Neuronal stem cell (in vitro differentiated cells): Measurements from ENCODE around the gene ANGPT4.

Experiments
- DNase-seq: peaks from one replicate; pipeline ENCODE4 v3.0.0-alpha.2; 2013; ENCODE audit warnings: low spot score
- H2AFZ ChIP-seq: one replicate; pipeline ENCODE4 v1.6.1; 2013; ENCODE audit warnings: mild to moderate bottlenecking, low read length, inconsistent platforms
- H2AK5ac ChIP-seq: 2 replicates; pipeline ENCODE4 v1.6.1; 2013; ENCODE audit warnings: low read depth, mild to moderate bottlenecking, inconsistent platforms, low read length, moderate library complexity, mixed read lengths
- H2BK120ac ChIP-seq: 2 replicates; pipeline ENCODE4 v1.6.1; 2013; ENCODE audit warnings: low read depth, mild to moderate bottlenecking, inconsistent platforms, low read length, moderate library complexity, mixed read lengths
- H2BK12ac ChIP-seq: one replicate; pipeline ENCODE4 v1.6.1; 2013; ENCODE audit warnings: low read length, inconsistent platforms
- H2BK15ac ChIP-seq: 2 replicates; pipeline ENCODE4 v1.6.1; 2013; ENCODE audit warnings: mild to moderate bottlenecking, low read length, inconsistent platforms, mixed read lengths
- H2BK5ac ChIP-seq: one replicate; pipeline ENCODE4 v1.6.1; 2013; ENCODE audit warnings: inconsistent platforms, mild to moderate bottlenecking, low read length, moderate library complexity
- H3K14ac ChIP-seq: one replicate; pipeline ENCODE4 v1.6.1; 2013; ENCODE audit warnings: low read length, inconsistent platforms
- H3K18ac ChIP-seq: 2 replicates; pipeline ENCODE4 v1.6.1; 2013; ENCODE audit warnings: low read length, inconsistent platforms
- H3K23ac ChIP-seq: 2 replicates; pipeline ENCODE4 v1.6.1; 2013; ENCODE audit warnings: low read depth, mild to moderate bottlenecking, mixed read lengths, low read length, inconsistent platforms; ENCODE audit not compliant: poor library complexity
- H3K27ac ChIP-seq: replicated peaks from 3 replicates; pipeline ENCODE4 v1.5.1; 2013; ENCODE audit warnings: low read length, inconsistent platforms
- H3K27me3 ChIP-seq, 3 experiments: 2 replicates each; pipeline ENCODE4 v1.6.1; 2013; ENCODE audit warnings: low read length in 3 of 3, mild to moderate bottlenecking in 2 of 3, inconsistent platforms in 1 of 3, low read depth in 1 of 3, mixed read lengths in 1 of 3, moderate library complexity in 1 of 3; ENCODE audit not compliant: control insufficient read depth in 3 of 3, insufficient read depth in 3 of 3
- H3K36me3 ChIP-seq, 2 donors: replicated peaks in 1 of 2; 2 replicates each; pipeline ENCODE4 v1.6.1; 2013; ENCODE audit warnings: low read length in 2 of 2; ENCODE audit not compliant: control insufficient read depth in 2 of 2, insufficient read depth in 2 of 2
- H3K4ac ChIP-seq: 2 replicates; pipeline ENCODE4 v1.6.1; 2013; ENCODE audit warnings: inconsistent platforms, mild to moderate bottlenecking, low read length, moderate library complexity
- H3K4me1 ChIP-seq, 2 donors: 1 replicate in 1 of 2; 2 replicates in 1 of 2; pipeline ENCODE4 v1.6.1; 2013; ENCODE audit warnings: low read length in 2 of 2, low read depth in 1 of 2; ENCODE audit not compliant: control insufficient read depth in 2 of 2, insufficient read depth in 1 of 2
- H3K4me2 ChIP-seq: one replicate; pipeline ENCODE4 v1.6.1; 2013; ENCODE audit warnings: mild to moderate bottlenecking, low read length, inconsistent platforms; ENCODE audit not compliant: insufficient read depth, poor library complexity, severe bottlenecking
- H3K4me3 ChIP-seq, 2 donors: 2 replicates each; pipeline ENCODE4 v1.5.1; 2013; ENCODE audit warnings: low read length in 2 of 2, mild to moderate bottlenecking in 2 of 2, inconsistent platforms in 1 of 2, moderate library complexity in 1 of 2
- H3K79me1 ChIP-seq: one replicate; pipeline ENCODE4 v1.6.1; 2013; ENCODE audit warnings: low read depth, mild to moderate bottlenecking, inconsistent platforms, low read length, moderate library complexity
- H3K9ac ChIP-seq: one replicate; pipeline ENCODE4 v1.6.1; 2013; ENCODE audit warnings: mild to moderate bottlenecking, low read depth, low read length, inconsistent platforms; ENCODE audit not compliant: poor library complexity
- H3K9me3 ChIP-seq, 2 donors: replicated peaks in 1 of 2; 2 replicates each; pipeline versions ENCODE3 to v1.6.1; 2013; ENCODE audit warnings: low read length in 2 of 2, mild to moderate bottlenecking in 2 of 2, inconsistent platforms in 1 of 2, low read depth in 1 of 2, mixed read lengths in 1 of 2, moderate library complexity in 1 of 2; ENCODE audit not compliant: control insufficient read depth in 2 of 2, insufficient read depth in 1 of 2
- H4K8ac ChIP-seq: one replicate; pipeline ENCODE4 v1.6.1; 2013; ENCODE audit warnings: low read depth, mild to moderate bottlenecking, inconsistent platforms, low read length, moderate library complexity
- H4K91ac ChIP-seq: one replicate; pipeline ENCODE4 v1.6.1; 2013; ENCODE audit warnings: low read length, low read depth, mild to moderate bottlenecking, inconsistent platforms; ENCODE audit not compliant: poor library complexity
- WGBS, 2 donors: extraction: QIAGEN DNeasy Blood & Tissue Kit; methylation state at CpG; one replicate each; pipeline ENCODE4 v1.1.7; 2013; ENCODE audit warnings: missing lambda C conversion rate in 2 of 2, mixed read lengths in 1 of 2; ENCODE audit not compliant: insufficient read length in 2 of 2, insufficient replicate concordance in 1 of 2; ENCODE audit errors: extremely low coverage in 2 of 2; 5-methylcytosine and 5-hydroxymethylcytosine counted together

Gene ANGPT4

DNA sequence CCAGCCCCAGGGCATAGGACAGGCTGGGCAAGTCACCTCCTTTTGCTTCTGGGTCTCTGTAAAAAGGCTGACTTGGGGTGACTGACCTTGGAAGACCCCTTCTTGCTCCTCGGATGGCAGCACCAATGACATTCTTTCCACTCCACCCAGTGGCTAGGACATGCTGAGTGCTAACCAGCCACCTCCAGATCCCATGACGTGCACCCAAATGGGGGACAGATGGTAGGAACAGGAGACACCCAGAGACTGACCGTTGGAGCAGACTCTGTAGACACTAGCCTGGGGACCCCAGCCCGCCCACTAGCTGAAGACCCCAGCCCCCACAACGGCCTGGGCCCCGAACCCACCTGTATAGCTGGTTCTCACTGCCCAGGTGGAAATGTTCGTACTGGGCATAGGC, 38.3 kb downstream of the ANGPT4 start:
- Histone ChIP-seq H2BK12ac (no peak overlapping the region), H2BK15ac (no peak overlapping the region), H2BK120ac (no peak overlapping the region), H4K91ac (no peak overlapping the region), H3K4me2 (no peak overlapping the region), H3K9ac (no peak overlapping the region), H3K4me3 (peak overlapping the region in 1 of 2 donors; percentile 15), H3K4me1 (peaks cover 0 to 2% of the 10 kb centered on the region in 2 donors), H3K27ac (no peak overlapping the region), H3K9me3 (no peaks in the 10 kb centered on the region), H3K14ac (no peak overlapping the region), H3K18ac (no peak overlapping the region), H3K23ac (no peak overlapping the region), H3K27me3 (peaks cover 0 to 3% (median 0%) of the 10 kb centered on the region in 3 experiments), H3K36me3 (no peaks in the 10 kb centered on the region), H2AFZ (no peak overlapping the region), H3K4ac (no peak overlapping the region), H3K79me1 (no peaks in the 10 kb centered on the region), H2AK5ac (no peak overlapping the region), H4K8ac (no peak overlapping the region), H2BK5ac (no peak overlapping the region)
- no peak for DNase-seq
- WGBS, 2 donors: no CpG with 5 or more reads among the region's 7 CpGs

DNA sequence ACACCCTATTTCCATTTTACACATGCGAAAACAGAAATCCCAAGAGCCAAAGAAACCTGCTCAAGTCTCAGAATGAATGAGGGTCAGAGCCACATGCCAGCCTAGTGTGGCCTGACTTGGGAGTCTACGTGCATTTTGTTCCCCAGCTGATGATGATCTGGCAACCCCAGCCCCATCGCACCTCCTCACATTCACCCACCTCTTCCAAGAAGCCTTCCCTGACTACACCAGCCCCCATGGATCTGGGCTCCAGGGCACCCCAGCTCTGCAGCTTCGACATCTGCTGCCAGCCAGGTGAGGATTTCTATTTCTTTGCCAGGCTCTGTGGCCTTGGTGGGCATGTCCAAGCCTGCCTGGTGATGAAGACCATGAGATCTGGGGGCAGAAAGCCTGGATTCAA, 41.0 kb downstream of the ANGPT4 start:
- WGBS, 2 donors: no CpG with 5 or more reads among the region's 4 CpGs
- H3K79me1 ChIP-seq: no peaks in the 10 kb centered on the region
- no peak overlapping the region for H4K8ac ChIP-seq

DNA sequence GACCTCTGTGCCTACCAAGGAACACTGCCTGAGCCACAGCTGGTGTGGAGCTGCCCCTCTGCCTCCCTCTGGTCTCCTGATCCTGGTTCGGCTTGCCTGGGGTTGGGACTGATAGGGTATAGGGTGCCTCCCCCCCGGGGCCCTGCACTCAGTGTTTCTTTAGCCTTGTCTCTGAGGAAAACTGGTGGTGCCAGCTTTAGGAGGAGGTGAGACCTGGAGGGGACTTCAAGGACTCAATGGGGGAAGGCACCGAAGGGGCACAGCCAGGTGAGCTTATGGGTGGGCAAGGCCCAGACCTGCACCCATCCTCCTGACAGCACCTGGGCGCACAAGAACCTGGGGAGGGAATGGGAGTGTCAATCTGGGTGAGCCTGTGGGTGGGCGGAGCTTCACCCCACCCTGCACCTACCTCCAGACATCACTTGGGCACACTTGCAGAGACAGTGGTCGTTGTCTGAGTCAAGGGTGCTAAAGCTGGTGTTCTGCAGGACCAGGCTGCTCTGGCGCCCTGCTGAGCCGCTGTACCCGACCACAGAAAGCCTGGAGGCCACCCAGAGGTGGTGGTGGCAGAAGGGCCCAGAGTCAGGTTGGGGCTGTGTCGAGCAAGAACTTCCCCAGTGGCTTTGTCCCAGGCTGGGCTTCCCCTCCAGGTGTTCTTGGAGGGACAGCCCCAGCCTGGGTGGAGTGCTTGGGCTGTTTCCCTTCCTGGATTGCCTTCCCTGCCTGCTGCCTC, 42.1 kb downstream of the ANGPT4 start:
- H3K4ac ChIP-seq: no peak overlapping the region
- no peak overlapping the region for H3K4me3 ChIP-seq
- no peak overlapping the region for H2BK5ac ChIP-seq
- peaks cover 0 to 2% of the 10 kb centered on the region in 2 donors for H3K4me1 ChIP-seq
- no peaks in the 10 kb centered on the region for H3K79me1 ChIP-seq
- H3K9ac ChIP-seq: no peak overlapping the region
- H2AFZ ChIP-seq: no peak overlapping the region
- no peak overlapping the region for H4K91ac ChIP-seq
- no peaks in the 10 kb centered on the region for H3K9me3 ChIP-seq
- H3K27me3 ChIP-seq: peaks cover 0 to 4% (median 0%) of the 10 kb centered on the region in 3 experiments
- H2BK120ac ChIP-seq: no peak overlapping the region
- DNase-seq: no peak
- H3K14ac ChIP-seq: no peak overlapping the region
- H2BK15ac ChIP-seq: no peak overlapping the region
- H2BK12ac ChIP-seq: no peak overlapping the region
- no peak overlapping the region for H3K27ac ChIP-seq
- no peak overlapping the region for H2AK5ac ChIP-seq
- WGBS, 2 donors: no CpG with 5 or more reads among the region's 10 CpGs
- H3K36me3 ChIP-seq: no peaks in the 10 kb centered on the region
- no peak overlapping the region for H3K4me2 ChIP-seq
- H4K8ac ChIP-seq: no peak overlapping the region
- no peak overlapping the region for H3K23ac ChIP-seq
- peak overlapping the region; percentile 48 for H3K18ac ChIP-seq

More for the DNA sequence above, 41.0 kb downstream of the ANGPT4 start:
- Histone ChIP-seq H3K27me3 (peaks cover 0 to 4% (median 0%) of the 10 kb centered on the region in 3 experiments), H3K14ac (no peak overlapping the region), H3K23ac (no peak overlapping the region), H3K4me3 (no peak overlapping the region), H3K18ac (no peak overlapping the region), H2AFZ (no peak overlapping the region), H2BK120ac (no peak overlapping the region), H3K9me3 (no peaks in the 10 kb centered on the region), H3K27ac (no peak overlapping the region), H3K4ac (no peak overlapping the region), H3K4me2 (no peak overlapping the region), H4K91ac (no peak overlapping the region), H2BK12ac (no peak overlapping the region), H2AK5ac (no peak overlapping the region), H2BK5ac (no peak overlapping the region), H2BK15ac (no peak overlapping the region), H3K9ac (no peak overlapping the region), H3K4me1 (peaks cover 0 to 2% of the 10 kb centered on the region in 2 donors), H3K36me3 (no peaks in the 10 kb centered on the region)
- DNase-seq: no peak

DNA sequence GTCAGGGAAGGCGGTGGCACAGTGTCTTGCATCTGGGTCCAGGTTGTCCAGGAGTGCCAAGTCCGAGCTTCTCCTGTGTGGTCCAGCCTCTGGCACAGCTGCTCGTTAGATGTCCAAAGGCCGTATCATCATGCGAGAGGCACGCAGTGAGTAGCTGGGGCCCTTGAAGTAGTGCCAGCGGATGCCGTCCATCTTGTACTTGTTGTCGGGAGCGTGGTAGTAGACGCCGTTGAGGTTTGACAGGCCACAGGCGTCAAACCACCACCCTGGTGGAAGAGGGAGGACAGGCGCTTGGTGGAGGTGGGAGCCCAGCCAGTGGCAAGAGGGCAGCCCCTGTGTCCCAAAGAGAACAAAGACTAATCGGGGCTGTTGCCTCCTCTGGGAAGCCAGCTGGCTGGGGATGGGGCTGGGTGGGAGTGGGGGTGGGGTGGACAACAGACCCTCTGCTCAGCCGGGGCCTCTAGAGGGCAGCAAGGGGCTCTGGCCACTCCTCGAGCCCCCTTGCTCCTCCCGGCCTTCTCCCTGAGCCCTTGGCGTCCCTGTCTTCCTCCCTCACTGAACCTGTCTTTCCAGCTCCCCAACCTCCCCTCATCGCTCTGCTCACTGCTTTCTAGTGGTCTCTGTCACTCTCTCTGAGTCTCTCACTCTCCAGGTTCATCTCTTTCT, 43.1 kb downstream of the ANGPT4 start:
- no CpG with 5 or more reads among the region's 20 CpGs for WGBS, 2 donors

More for the DNA sequence above, 43.1 kb downstream of the ANGPT4 start:
- no peak overlapping the region for H2BK120ac ChIP-seq
- no peak overlapping the region for H3K14ac ChIP-seq
- H2BK15ac ChIP-seq: no peak overlapping the region
- no peak overlapping the region for H3K4ac ChIP-seq
- no peak overlapping the region for H2AK5ac ChIP-seq
- peaks cover 0 to 2% of the 10 kb centered on the region in 2 donors for H3K4me1 ChIP-seq
- no peaks in the 10 kb centered on the region for H3K79me1 ChIP-seq
- no peak overlapping the region for H3K4me2 ChIP-seq
- no peak overlapping the region for H3K9ac ChIP-seq
- peak overlapping the region; percentile 9 for H3K18ac ChIP-seq
- no peak for DNase-seq
- no peaks in the 10 kb centered on the region for H3K36me3 ChIP-seq
- H3K9me3 ChIP-seq: no peaks in the 10 kb centered on the region
- H4K8ac ChIP-seq: no peak overlapping the region
- H4K91ac ChIP-seq: no peak overlapping the region
- no peak overlapping the region for H3K27ac ChIP-seq
- no peak overlapping the region for H2BK5ac ChIP-seq
- peaks cover 0 to 4% (median 0%) of the 10 kb centered on the region in 3 experiments for H3K27me3 ChIP-seq
- H3K4me3 ChIP-seq: no peak overlapping the region
- H2BK12ac ChIP-seq: no peak overlapping the region
- H3K23ac ChIP-seq: no peak overlapping the region
- peak overlapping the region; percentile 33 for H2AFZ ChIP-seq
